Esophagus squamous epithelium (tissue), 5 donors: ENCODE data around the gene TMEM255B. TPM values are rescaled to one million over a fixed set of nuclear protein-coding genes. Genes with fewer than 3 reads are reported as not detected.

Experiments used
- DNase-seq: peaks from one replicate; lab custom pipeline; 2025; lab: John Stamatoyannopoulos, UW
- H3K27ac ChIP-seq, 4 donors: fragments of 200-600 bp; sonication (generic); one replicate each; pipeline ENCODE4 v1.5.1; 2016 to 2019; ENCODE audit warnings: mild to moderate bottlenecking in 1 of 4
- H3K27me3 ChIP-seq, 4 donors: fragments of 200-600 bp; sonication (generic); 1 replicate in 3 of 4; 2 replicates in 1 of 4; pipeline versions ENCODE4 v1.5.1 to v1.6.0; 2017 to 2021; ENCODE audit warnings: antibody characterized with exemption in 1 of 4
- H3K36me3 ChIP-seq, 3 donors: fragments of 200-600 bp; sonication (generic); one replicate each; pipeline ENCODE4 v1.5.1; 2016 to 2019
- H3K4me1 ChIP-seq, 3 donors: fragments of 200-600 bp; sonication (generic); one replicate each; pipeline ENCODE4 v1.5.1; 2017 to 2019
- H3K4me3 ChIP-seq, 4 donors: fragments of 200-600 bp; sonication (generic); 1 replicate in 3 of 4; 2 replicates in 1 of 4; pipeline ENCODE4 v1.5.1; 2016 to 2019; ENCODE audit warnings: mild to moderate bottlenecking in 2 of 4, moderate library complexity in 1 of 4
- H3K9me3 ChIP-seq, 3 donors: fragments of 200-600 bp; sonication (generic); one replicate each; pipeline ENCODE4 v1.5.1; 2016 to 2019
- CTCF ChIP-seq, 6 experiments: fragments of 450-650 bp in 4 of 6; fragments of 200-600 bp in 2 of 6; sonication (generic) in 2 of 6; IDR thresholded peaks; one replicate each; pipeline ENCODE4 v1.5.1; 2016 to 2019; ENCODE audit warnings: antibody characterized with exemption in 6 of 6, mild to moderate bottlenecking in 4 of 6, moderate library complexity in 4 of 6
- POLR2A ChIP-seq, 4 donors: fragments of 450-650 bp; IDR thresholded peaks; one replicate each; pipeline ENCODE4 v1.6.1; 2017; ENCODE audit warnings: antibody characterized with exemption in 4 of 4, mild to moderate bottlenecking in 4 of 4, moderate library complexity in 3 of 4
- WGBS, 2 donors: methylation state at CpG; one replicate each; pipeline ENCODE4 v1.1.5; 2018; 5-methylcytosine and 5-hydroxymethylcytosine counted together
- intact Hi-C: fragments of 100-400 bp; cut with DNase I; formaldehyde crosslinking; loops from one replicate; pipeline ENCODE4 v1.15.0; 2022
- total RNA-seq, 4 donors: library from RNA; depleted of rRNA; stranded (reverse); fragments of >200 nt; gene quantifications; one replicate each; pipeline ENCODE4 v1.1.0, GENCODE V29; 2016
- donor health status: DM: yes; HTN: yes; CAD: no.

The TMEM255B gene
- total RNA-seq, 4 donors from 2014 or later: 0.30 to 9.2 (median 3.2) TPM; not detected in 1

GRCh38 chr13:113842336-113843062 lies 83.5 kb downstream of the TMEM255B start:
- TF ChIP-seq CTCF (IDR thresholded peaks at IDR 0.05) (no peak), POLR2A (IDR thresholded peaks at IDR 0.05) (no peak)
- intact Hi-C loops: no loop called here
- H3K4me3 ChIP-seq: no peak overlapping the region
- H3K27me3 ChIP-seq: no peaks in the 10 kb centered on the region
- no peaks in the 10 kb centered on the region for H3K9me3 ChIP-seq
- WGBS, 2 donors: 79 to 90% methylated on average over 2 to 10 of the region's 29 CpGs
- peak overlapping the region in 2 of 4 donors; percentile 6 to 79 for H3K27ac ChIP-seq
- H3K4me1 ChIP-seq: peaks cover 55 to 93% (median 66%) of the 10 kb centered on the region in 3 donors
- DNase-seq: no peak
- H3K36me3 ChIP-seq: peaks cover 0 to 36% (median 0%) of the 10 kb centered on the region in 3 donors

- H3K4me1 ChIP-seq: peaks cover 51 to 93% (median 64%) of the 10 kb centered on the region in 3 donors
- WGBS, 2 donors: 92 to 94% methylated on average over 11 to 13 of the region's 30 CpGs
- TF ChIP-seq POLR2A (IDR thresholded peaks at IDR 0.05) (no peak), CTCF (IDR thresholded peaks at IDR 0.05) (no peak)
These were observed 84.1 kb downstream of the TMEM255B start for GRCh38 chr13:113843063-113843654.

DNA sequence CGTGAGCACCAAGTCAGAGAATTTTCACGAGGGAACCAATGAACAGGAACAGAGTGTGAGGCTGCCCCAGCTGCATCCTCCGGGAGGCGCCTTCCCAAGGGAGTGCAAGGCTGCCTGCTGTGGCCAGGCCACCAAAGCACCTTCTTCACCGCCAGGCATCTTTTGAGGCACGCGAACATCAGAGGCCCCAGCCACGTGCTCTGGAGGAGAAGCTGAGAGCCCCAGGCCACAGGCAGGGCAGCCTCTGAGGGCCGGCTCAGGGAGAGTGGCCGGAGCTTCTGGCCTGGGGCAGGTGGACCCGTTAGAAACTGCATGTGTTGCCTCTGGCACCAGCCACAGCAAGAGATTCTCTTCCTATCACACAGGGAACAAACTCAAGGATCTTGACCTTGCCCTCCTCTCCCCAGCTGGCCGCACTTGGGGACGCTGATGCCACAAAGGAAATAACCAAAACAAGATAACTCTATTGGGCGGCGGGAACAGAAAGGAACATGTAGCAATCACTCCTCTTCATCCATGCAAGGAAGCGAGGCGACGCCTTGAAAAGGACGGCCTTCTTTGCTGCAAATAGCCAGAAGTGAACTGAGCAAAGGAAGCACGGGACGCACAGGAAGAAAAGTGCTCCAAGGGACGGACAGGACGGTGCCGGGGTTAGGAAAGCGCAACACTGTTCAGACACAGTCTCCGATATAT lies 85.0 kb downstream of the TMEM255B start:
- TF ChIP-seq CTCF (IDR thresholded peaks at IDR 0.05): no peak
- no peak for TF ChIP-seq POLR2A (IDR thresholded peaks at IDR 0.05)
- Histone ChIP-seq H3K4me1 (peaks cover 51 to 93% (median 64%) of the 10 kb centered on the region in 3 donors), H3K27ac (peak overlapping the region in 3 of 4 donors; percentile 13 to 79 (median 68)), H3K36me3 (peaks cover 0 to 36% (median 0%) of the 10 kb centered on the region in 3 donors), H3K27me3 (no peaks in the 10 kb centered on the region), H3K9me3 (no peaks in the 10 kb centered on the region), H3K4me3 (no peak overlapping the region)
- WGBS, 2 donors: 73 to 79% methylated on average over 14 to 22 of the region's 26 CpGs
- DNase-seq: no peak
- intact Hi-C loops: no loop called here

More at GRCh38 chr13:113843063-113843654, 84.1 kb downstream of the TMEM255B start:
- Histone ChIP-seq H3K27me3 (no peaks in the 10 kb centered on the region), H3K27ac (peak overlapping the region in 3 of 4 donors; percentile 13 to 79 (median 68)), H3K4me3 (no peak overlapping the region), H3K36me3 (peaks cover 0 to 36% (median 0%) of the 10 kb centered on the region in 3 donors), H3K9me3 (no peaks in the 10 kb centered on the region)
- no peak for DNase-seq
- intact Hi-C loops: no loop called here

GRCh38 chr13:113845055-113845454 lies 86.0 kb downstream of the TMEM255B start:
- intact Hi-C loops: no loop called here
- H3K4me1 ChIP-seq: peaks cover 50 to 93% (median 64%) of the 10 kb centered on the region in 3 donors
- DNase-seq: no peak

More at GRCh38 chr13:113845055-113845454, 86.0 kb downstream of the TMEM255B start:
- Histone ChIP-seq H3K9me3 (no peaks in the 10 kb centered on the region), H3K4me3 (no peak overlapping the region), H3K27ac (peak overlapping the region; percentile 55 to 79 (median 68)), H3K27me3 (no peaks in the 10 kb centered on the region), H3K36me3 (peaks cover 0 to 36% (median 0%) of the 10 kb centered on the region in 3 donors)
- 26 to 45% methylated on average over 5 to 7 of the region's 13 CpGs for WGBS, 2 donors
- TF ChIP-seq CTCF (IDR thresholded peaks at IDR 0.05) (no peak), POLR2A (IDR thresholded peaks at IDR 0.05) (no peak)
